Activated CD8-positive, alpha-beta T cell treated with anti-CD3 and anti-CD28 coated beads for 36 hours (primary cell): ENCODE results near the gene EIF6. TPM values are rescaled to one million over a fixed set of nuclear protein-coding genes. Genes with fewer than 3 reads are reported as not detected.

Experiments used
- ATAC-seq: fragments of 200-7000 bp; cut with Tn5 transposase; one replicate; pipeline ENCODE4 v1.10.0; 2021; ENCODE audit warnings: mild to moderate bottlenecking, moderate library complexity
- CTCF ChIA-PET: fragments of 350-600 bp; sonication (Branson Sonifier 250); formaldehyde crosslinking; loops from one replicate; lab custom pipeline; 2021; ENCODE audit warnings: antibody characterized with exemption; lab: Charles Lee
- POLR2A ChIA-PET: fragments of 350-600 bp; sonication (Branson Sonifier 250); formaldehyde crosslinking; loops from one replicate; lab custom pipeline; 2021; ENCODE audit warnings: antibody characterized with exemption; lab: Charles Lee
- DNase-seq: peaks from one replicate; pipeline ENCODE4 v3.0.0-alpha.2; 2020
- H3K27ac Mint-ChIP-seq: one replicate; pipeline ENCODE4 v1.8.0; 2021; ENCODE audit warnings: mild to moderate bottlenecking, mixed read lengths
- H3K27me3 Mint-ChIP-seq: one replicate; pipeline ENCODE4 v1.8.0; 2021; ENCODE audit warnings: mixed read lengths
- H3K36me3 Mint-ChIP-seq: one replicate; pipeline ENCODE4 v1.8.0; 2021; ENCODE audit warnings: low read depth, mixed read lengths
- H3K4me1 Mint-ChIP-seq: one replicate; pipeline ENCODE4 v1.8.0; 2021; ENCODE audit warnings: low read depth, mixed read lengths
- H3K4me3 Mint-ChIP-seq: one replicate; pipeline ENCODE4 v1.8.0; 2021; ENCODE audit warnings: mild to moderate bottlenecking, moderate library complexity, mixed read lengths
- H3K9me3 Mint-ChIP-seq: one replicate; pipeline ENCODE4 v1.8.0; 2021; ENCODE audit warnings: mixed read lengths
- intact Hi-C: fragments of 100-400 bp; cut with micrococcal nuclease; formaldehyde crosslinking; loops from one replicate; pipeline ENCODE4 v1.10.0; 2022
- total RNA-seq, 2 experiments: library from RNA; stranded (reverse); gene quantifications; one replicate each; pipeline ENCODE4 v1.2.3, GENCODE V29; 2021
- TF ChIP-seq, protein P1 (sequence below): fragments of 200-600 bp; IDR thresholded peaks from one replicate; pipeline ENCODE4 v1.8.0; 2022; ENCODE audit warnings: antibody characterized with exemption, mild to moderate bottlenecking

Gene EIF6
- total RNA-seq, 2 experiments from 2014 or later = 132 to 144 TPM

- ATAC-seq (peak; percentile 64), DNase-seq (peak; percentile 94)
- POLR2A ChIA-PET = interaction anchor here (0.9 to 1.7 kb wide), 8 partner anchors 13 to 144 kb away, joined by 3 to 5 read pairs (median 4); partner anchors contain the start of gene UQCC1
- H3K9me3 Mint-ChIP-seq = no peaks in the 10 kb centered on the region
- intact Hi-C loops = loop anchor here (5.0 kb wide), 1 partner anchor 143 kb away; no protein-coding TSS in a partner anchor
- H3K27ac Mint-ChIP-seq = peak overlapping the region; percentile 50
- CTCF ChIA-PET = interaction anchor here (0.6 to 8.8 kb wide), 38 partner anchors 10 to 158 kb away, joined by 3 to 91 read pairs (median 7); partner anchors contain the start of genes CEP250, EDEM2, EIF6 and FAM83C
- H3K4me3 Mint-ChIP-seq = no peak overlapping the region
- H3K4me1 Mint-ChIP-seq = peaks cover 54% of the 10 kb centered on the region
- TF ChIP-seq, protein P1, sequence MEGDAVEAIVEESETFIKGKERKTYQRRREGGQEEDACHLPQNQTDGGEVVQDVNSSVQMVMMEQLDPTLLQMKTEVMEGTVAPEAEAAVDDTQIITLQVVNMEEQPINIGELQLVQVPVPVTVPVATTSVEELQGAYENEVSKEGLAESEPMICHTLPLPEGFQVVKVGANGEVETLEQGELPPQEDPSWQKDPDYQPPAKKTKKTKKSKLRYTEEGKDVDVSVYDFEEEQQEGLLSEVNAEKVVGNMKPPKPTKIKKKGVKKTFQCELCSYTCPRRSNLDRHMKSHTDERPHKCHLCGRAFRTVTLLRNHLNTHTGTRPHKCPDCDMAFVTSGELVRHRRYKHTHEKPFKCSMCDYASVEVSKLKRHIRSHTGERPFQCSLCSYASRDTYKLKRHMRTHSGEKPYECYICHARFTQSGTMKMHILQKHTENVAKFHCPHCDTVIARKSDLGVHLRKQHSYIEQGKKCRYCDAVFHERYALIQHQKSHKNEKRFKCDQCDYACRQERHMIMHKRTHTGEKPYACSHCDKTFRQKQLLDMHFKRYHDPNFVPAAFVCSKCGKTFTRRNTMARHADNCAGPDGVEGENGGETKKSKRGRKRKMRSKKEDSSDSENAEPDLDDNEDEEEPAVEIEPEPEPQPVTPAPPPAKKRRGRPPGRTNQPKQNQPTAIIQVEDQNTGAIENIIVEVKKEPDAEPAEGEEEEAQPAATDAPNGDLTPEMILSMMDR = peak; percentile 91
- peaks cover 5% of the 10 kb centered on the region for H3K36me3 Mint-ChIP-seq
- H3K27me3 Mint-ChIP-seq = no peaks in the 10 kb centered on the region
Observed at GRCh38 chr20:35303735-35304491, 19.3 kb upstream of the EIF6 start.

GRCh38 chr20:35303382-35303734 is 18.8 kb upstream of the EIF6 start:
- ATAC-seq = no peak
- Mint-ChIP-seq H3K4me3 (no peak overlapping the region), H3K27ac (peak overlapping the region; percentile 50), H3K27me3 (no peaks in the 10 kb centered on the region), H3K36me3 (peaks cover 5% of the 10 kb centered on the region), H3K4me1 (peaks cover 54% of the 10 kb centered on the region), H3K9me3 (no peaks in the 10 kb centered on the region)
- ChIA-PET CTCF (interaction anchor here (0.7 to 8.8 kb wide), 34 partner anchors 9 to 157 kb away, joined by 3 to 91 read pairs (median 7); partner anchors contain the start of genes CEP250, EDEM2, EIF6 and FAM83C), POLR2A (interaction anchor here (0.9 to 1.7 kb wide), 6 partner anchors 12 to 144 kb away, joined by 3 to 5 read pairs (median 4); partner anchors contain the start of gene UQCC1)
- TF ChIP-seq, protein P1 = no peak
- no peak for DNase-seq
- intact Hi-C loops = loop anchor here (5.0 kb wide), 1 partner anchor 144 kb away; no protein-coding TSS in a partner anchor

GRCh38 chr20:35302421-35303335 is 18.1 kb upstream of the EIF6 start:
- H3K4me1 Mint-ChIP-seq = peaks cover 50% of the 10 kb centered on the region
- peak overlapping the region; percentile 47 for H3K27ac Mint-ChIP-seq
- DNase-seq = no peak
- no peaks in the 10 kb centered on the region for H3K9me3 Mint-ChIP-seq
- H3K4me3 Mint-ChIP-seq = no peak overlapping the region
- TF ChIP-seq, protein P1 = no peak
- CTCF ChIA-PET = interaction anchor here (0.8 to 8.8 kb wide), 22 partner anchors 8 to 153 kb away, joined by 3 to 91 read pairs (median 8); partner anchors contain the start of genes CEP250, EIF6, GDF5 and MMP24OS
- no peaks in the 10 kb centered on the region for H3K27me3 Mint-ChIP-seq
- POLR2A ChIA-PET = interaction anchor here (0.9 to 1.7 kb wide), 5 partner anchors 13 to 109 kb away, joined by 3 to 5 read pairs (median 5); partner anchors contain the start of genes EIF6 and UQCC1
- ATAC-seq = no peak
- intact Hi-C loops = loop anchor here (5.0 kb wide), 1 partner anchor 145 kb away; no protein-coding TSS in a partner anchor
- peaks cover 5% of the 10 kb centered on the region for H3K36me3 Mint-ChIP-seq

GRCh38 chr20:35301426-35301825 is 16.9 kb upstream of the EIF6 start:
- DNase-seq = no peak
- Mint-ChIP-seq H3K36me3 (peaks cover 5% of the 10 kb centered on the region), H3K4me1 (peaks cover 40% of the 10 kb centered on the region), H3K27me3 (no peaks in the 10 kb centered on the region), H3K27ac (no peak overlapping the region), H3K4me3 (no peak overlapping the region), H3K9me3 (no peaks in the 10 kb centered on the region)
- CTCF ChIA-PET = interaction anchor here (0.6 to 8.8 kb wide), 3 partner anchors 28 to 561 kb away, joined by 3 to 91 read pairs (median 85); no protein-coding TSS in a partner anchor
- POLR2A ChIA-PET = interaction anchor here (1.7 kb wide), 2 partner anchors 12 to 17 kb away, joined by 4 to 5 read pairs; partner anchors contain the start of gene EIF6
- TF ChIP-seq, protein P1 = no peak
- no peak for ATAC-seq
- intact Hi-C loops = loop anchor here (5.0 kb wide), 1 partner anchor 146 kb away; no protein-coding TSS in a partner anchor
